Stimulated activated CD4-positive, alpha-beta T cell treated with anti-CD3 and anti-CD28 coated beads, Interleukin-2, amount 100 ng/mL, for 4 hours (primary cell): ENCODE data around the gene TCL1B.
"Not testable (repeated sequence)": the region's sequence is repeated elsewhere in the genome, so short reads cannot be mapped to it uniquely, and the experiment has no call there.

Experiments used
- DNase-seq: peaks from one replicate; pipeline ENCODE4 v3.0.0-alpha.2; 2020; ENCODE audit warnings: low read depth

The TCL1B gene

DNA sequence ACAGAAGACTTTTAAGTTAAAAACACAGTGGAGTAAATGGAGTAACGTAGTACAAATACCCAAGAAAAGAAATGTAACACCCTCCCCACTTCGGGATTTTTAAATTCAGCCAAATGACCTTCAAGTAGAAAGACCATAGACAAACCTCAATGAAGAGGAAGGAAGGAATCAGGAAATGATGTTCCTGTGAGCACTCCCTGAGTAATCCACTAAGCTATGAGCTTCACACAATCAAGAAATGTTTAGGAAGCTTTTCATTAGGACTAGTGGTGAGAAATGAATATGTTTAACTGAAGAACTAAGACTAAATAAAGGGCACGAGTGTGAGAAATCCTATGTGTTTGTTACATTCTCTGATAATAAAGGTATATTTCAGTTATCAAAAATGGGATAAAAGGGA lies 17.6 kb downstream of the TCL1B start:
- DNase-seq = no peak

GRCh38 chr14:95705518-95705917 lies 19.3 kb downstream of the TCL1B start:
- DNase-seq = no peak

DNA sequence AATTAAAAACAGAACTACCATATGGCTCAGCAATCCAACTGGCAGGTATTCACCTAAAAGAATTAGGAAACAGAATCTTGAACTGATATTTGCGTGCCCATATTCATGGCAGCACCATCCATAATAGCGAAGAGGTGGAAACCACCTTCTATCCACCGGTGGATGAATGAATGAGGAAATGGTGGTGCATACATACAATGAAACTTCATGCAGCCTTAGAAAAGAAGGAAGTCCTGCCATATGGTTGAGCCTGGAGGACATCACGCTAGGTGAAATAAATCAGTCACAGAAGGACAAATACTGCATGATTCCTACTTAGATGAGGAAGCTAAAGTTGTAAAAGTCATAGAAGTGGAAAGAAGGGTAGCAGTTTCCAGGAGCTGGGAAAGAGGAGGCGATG lies 21.1 kb downstream of the TCL1B start:
- DNase-seq = no peak

GRCh38 chr14:95710106-95710505 lies 23.9 kb downstream of the TCL1B start:
- DNase-seq = no peak

GRCh38 chr14:95711476-95712176 lies 25.4 kb downstream of the TCL1B start:
- no peak for DNase-seq

- DNase-seq = no peak
Observed at GRCh38 chr14:95712398-95712797, 26.2 kb downstream of the TCL1B start.

DNA sequence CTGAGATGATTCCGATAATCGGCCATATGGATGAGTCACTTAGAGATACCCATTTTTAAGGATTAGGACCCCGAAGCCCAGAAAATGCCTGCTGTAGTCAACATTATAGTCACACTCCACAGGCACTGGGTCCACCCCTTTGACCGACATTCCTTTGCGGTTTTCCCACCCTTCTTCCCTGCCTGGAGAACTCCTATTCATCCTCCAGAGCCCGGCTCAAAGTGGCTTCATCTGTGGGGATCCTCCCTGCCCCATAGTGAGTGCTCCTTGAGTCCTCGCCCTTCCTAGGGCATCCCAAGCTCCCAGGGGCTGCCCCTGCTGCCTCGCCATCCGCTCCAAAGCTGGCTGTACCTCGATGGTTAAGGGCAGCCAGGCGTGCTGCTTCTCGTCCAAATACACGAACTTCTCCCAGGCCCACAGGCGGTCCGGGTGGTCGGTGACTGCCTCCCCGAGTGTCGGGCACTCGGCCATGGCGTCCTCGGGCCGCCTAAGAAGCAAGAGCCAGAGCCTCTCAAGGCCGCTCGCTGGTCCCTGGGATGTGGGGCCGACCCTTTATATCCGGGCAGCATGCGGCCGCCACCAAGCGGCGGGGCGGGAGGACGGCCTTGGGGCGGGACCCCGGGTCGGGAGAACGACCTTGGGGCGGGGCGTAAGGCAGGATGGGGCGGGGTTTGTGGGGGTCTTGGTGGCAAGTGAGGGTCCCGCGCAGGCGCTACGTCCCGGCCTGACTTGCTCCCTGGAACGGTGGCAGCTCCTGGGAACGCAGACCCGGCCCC lies 27.6 kb downstream of the TCL1B start, which contains the start of gene TCL1A:
Gene TCL1A (minus strand): TSS at position 530 of the 776 bp plus-strand sequence. CDS start 59 bp downstream, at position 471.
- DNase-seq = no peak

DNA sequence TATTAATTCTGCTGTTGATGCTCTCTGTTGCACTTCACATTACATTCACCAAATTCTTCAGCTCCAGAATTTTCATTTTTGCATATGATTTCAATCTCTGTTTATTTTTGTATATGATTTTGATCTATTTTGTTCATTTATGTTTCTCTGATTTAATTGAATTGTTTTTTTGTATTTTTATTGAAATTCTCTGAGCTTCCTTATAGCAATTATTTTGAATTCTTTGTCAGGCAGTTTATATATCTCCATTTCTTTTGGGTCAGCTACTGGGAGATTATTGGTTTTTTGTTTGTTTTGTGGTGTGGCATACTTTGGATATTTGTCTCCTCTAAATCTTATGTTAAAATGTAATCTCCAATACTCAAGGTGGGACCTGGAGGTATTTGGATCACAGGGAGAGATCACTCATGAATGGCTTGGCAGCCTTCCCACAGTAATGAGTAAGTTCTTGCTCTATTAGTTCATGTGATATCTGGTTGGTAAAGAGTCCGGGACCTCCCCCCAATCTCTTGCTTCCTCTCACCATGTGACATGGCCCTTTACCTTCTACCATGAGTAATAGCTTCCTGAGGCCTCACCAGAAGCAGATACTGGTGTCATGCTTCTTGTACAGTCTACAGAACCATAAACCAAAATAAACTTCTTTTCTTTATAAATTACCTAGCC lies 36.4 kb downstream of the TCL1B start:
- no peak for DNase-seq

GRCh38 chr14:95725685-95726336 lies 39.6 kb downstream of the TCL1B start:
- no peak for DNase-seq

DNA sequence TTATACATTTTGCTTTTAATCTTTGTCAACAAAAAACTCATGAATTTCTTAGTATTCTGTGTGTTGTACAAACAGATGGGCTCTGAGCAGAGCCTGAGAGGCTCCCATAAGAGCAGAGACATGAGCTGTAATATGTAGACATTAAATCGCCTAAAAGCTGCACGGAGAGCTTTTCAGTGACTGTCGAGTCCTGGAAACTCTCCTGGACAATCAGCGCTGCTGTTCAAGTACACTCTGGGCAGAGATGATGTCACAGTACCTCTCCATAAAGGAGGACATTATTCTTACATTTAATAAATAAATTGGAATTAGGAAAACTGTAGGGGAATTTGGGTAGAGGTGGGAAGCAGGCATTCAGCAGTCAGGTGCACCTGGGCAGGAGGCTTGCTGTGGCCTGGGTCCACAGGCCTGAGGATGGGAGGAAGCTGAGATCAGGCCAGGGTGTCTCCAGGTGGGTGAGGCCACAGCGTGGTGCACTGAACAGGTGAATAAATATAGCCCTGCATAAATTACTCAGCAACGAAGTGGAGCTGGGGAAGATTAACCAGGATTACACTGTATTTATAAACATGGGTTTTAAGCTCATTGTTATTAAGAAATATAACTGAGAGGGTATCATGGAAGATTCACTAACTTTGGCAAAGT lies 41.0 kb downstream of the TCL1B start:
- no peak for DNase-seq

DNA sequence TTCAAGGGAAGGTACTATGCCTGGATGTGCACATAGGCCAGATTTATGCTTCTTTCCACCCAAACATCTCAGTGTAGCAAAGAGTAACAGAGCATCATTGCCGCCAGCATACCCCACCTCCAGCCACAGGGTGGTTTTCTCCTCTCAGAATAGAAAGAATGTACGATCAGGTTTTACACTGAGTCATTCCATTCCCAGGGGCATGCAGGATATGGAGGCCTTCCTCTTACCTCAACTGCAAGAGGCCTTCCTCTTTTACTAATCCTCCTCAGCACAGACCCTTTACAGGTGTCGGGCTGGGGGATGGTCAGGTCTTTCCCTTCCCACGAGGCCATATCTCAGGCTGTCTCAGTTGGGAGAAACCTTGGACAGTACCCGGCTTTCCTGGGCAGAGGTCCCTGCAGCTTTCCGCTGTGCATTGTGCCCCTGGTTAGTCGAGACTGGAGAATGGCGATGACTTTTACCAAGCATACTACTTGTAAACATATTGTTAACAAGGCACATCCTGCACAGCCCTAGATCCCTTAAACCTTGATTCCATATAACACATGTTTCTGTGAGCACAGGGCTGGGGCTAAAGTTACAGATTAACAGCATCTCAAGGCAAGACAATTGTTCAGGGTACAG lies 43.3 kb downstream of the TCL1B start:
- DNase-seq = not testable (repeated sequence)

GRCh38 chr14:95730126-95730525 lies 43.9 kb downstream of the TCL1B start:
- no peak for DNase-seq

DNA sequence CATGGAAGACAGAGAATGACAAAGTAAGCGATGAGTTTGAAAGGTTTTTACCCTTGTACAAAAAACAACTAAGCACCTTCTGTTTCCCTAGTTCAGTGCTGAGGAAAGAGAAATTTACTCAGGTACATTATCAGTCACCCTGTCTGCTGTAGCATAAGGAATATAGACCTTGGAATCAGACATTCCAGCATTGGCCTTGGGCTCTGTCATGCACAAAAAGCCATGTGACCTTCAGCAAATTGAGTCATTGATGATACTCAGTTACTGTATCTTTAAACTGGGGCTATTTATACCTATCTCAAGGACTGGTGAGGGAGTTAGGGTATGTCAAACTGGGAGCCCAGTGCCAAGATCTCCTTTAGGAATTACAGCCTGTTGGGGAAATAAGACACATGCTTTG lies 47.0 kb downstream of the TCL1B start:
- no peak for DNase-seq

- no peak for DNase-seq
Observed at GRCh38 chr14:95739356-95739755, 53.1 kb downstream of the TCL1B start.

DNA sequence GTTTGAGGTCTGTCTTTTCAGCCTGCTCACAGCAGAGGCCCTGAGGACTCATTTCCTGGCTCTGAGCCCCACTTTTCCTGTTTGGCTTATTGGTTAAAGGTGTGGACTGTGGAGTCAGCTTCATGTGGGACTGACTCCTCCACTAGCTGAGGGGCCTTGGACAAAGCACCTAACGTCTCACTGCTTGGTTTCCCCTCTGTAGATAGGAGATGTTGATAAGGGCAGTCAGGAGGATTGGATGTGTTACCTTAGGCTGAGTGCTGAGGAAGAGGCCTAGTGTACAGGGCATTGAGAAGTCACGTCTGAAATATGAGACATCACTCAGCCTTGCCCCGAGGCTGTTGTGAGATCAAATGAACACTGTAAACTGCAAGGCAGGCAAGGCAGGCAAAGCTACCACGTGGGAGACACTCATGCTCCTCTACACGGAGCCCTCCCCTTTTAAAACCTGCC lies 54.8 kb downstream of the TCL1B start:
- DNase-seq = no peak

GRCh38 chr14:95741781-95742180 lies 55.6 kb downstream of the TCL1B start:
- no peak for DNase-seq
